ENCODE data around the gene WNT2B.
"Not testable (repeated sequence)": the region's sequence is repeated elsewhere in the genome, so short reads cannot be mapped to it uniquely, and the experiment has no call there.

Gene WNT2B

GRCh38 chr1:112508278-112509004 lies at the start of gene WNT2B:
TSS of gene WNT2B (plus strand) at chr1:112508965. CDS start at chr1:112509263, 298 bp downstream.
- peak; percentile 45 for DNase-seq (ENCODE audit: low read depth)

DNA sequence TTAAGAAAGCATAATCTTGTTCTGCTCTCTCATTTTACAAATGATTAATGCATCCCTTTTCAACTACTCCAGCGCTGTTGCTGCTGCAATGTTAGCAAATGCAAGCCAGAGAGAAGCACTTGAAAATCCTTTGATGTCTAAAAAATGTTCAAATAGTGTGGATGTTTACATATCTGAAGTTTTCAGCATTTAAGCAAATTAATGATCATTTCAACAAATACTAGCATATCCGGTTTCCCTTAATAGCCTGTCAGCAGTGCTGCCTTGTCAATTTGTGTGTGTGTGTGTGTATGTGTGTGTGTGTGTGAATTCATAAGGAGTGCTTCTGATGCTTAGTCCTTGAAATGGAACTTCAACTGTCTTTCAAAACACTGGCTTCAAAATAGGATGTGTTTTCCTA lies 48.1 kb upstream of the WNT2B start:
- no peak for DNase-seq (ENCODE audit: low read depth)

- no peak for DNase-seq (ENCODE audit: low read depth)
These were observed 47.4 kb upstream of the WNT2B start for GRCh38 chr1:112461200-112461871.

DNA sequence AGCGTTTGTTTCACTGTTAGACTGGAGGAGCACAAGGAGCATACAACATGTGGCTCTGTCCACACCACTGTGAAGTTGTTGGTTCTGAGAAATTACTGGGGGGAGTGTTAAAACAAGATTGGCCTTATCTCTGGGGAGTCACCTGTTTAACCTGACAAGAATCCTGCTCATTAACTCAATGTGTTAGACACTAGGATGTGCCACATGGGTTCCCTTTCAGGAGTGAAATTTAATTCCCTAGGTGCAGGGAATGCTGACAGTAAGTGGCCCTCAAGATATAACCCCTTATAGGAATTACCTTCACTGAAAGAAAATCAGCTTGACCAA lies 45.8 kb upstream of the WNT2B start:
- DNase-seq (ENCODE audit: low read depth): no peak

- no peak for DNase-seq (ENCODE audit: low read depth)
These were observed 44.3 kb upstream of the WNT2B start for GRCh38 chr1:112464501-112464900.

- no peak for DNase-seq (ENCODE audit: low read depth)
These were observed 43.6 kb upstream of the WNT2B start for GRCh38 chr1:112465122-112465521.

GRCh38 chr1:112466078-112466660 lies 42.6 kb upstream of the WNT2B start:
- peak; percentile 82 for DNase-seq (ENCODE audit: low read depth)

- not testable (repeated sequence) for DNase-seq (ENCODE audit: low read depth)
These were observed 38.4 kb upstream of the WNT2B start for GRCh38 chr1:112470324-112470723.

DNA sequence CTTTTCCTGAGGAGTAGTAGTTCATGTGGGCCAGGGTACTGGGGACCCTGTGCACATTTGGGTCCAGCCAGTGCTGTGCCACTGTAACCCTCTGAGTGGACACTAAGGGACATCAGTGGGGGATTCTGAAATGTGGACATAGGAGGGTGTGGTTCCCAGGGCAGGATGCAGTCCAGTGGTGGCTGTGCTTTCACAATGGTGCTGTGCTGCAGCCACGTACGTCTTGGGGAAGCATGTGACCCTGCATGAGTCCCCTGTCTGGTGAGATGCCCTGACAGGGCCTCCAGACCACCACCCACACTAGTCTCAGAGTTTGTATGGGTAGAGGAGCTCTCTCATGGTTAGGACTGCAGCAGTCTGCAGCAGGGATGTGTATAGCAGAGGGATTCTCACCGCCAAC lies 37.8 kb upstream of the WNT2B start:
- DNase-seq (ENCODE audit: low read depth): no peak

DNA sequence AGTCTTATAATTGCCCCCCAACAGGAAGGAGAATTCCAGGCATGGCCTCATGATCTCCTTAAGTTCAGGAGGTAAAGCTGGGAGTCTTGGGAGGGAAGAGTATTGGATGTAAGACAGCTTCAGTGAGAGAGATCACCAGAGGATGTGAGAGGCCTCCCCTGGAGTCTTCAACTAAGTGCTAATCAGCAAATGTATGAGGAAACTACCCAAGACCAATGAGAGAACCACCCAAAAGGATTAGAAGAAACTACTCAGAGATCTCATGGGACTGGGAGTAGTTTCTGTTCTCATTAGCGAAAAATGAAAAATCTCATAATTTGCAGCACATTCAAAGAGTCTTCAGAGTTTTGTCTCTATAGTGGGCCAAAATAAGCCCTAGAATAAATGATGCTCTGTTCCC lies 36.6 kb upstream of the WNT2B start:
- DNase-seq (ENCODE audit: low read depth): no peak

- DNase-seq (ENCODE audit: low read depth): no peak
These were observed 31.2 kb upstream of the WNT2B start for GRCh38 chr1:112477550-112477949.

GRCh38 chr1:112478314-112478713 lies 30.5 kb upstream of the WNT2B start:
- no peak for DNase-seq (ENCODE audit: low read depth)

DNA sequence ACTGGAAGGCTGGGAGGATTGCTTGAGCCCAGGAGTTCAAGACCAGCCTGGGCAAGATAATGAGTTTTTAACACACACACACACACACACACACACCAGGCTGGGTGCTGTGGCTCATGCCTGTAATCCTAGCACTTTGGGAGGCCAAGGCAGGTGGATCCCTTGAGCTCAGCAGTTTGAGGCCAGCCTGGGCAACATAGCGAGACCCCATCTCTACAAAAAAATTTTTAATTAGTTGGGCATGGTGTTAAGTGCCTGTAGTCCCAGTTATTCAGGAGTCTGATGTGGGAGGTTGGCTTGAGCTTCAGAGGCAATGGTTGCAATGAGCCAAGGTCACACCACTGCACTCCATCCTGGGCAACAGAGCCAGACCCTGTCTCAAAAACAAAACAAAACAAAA lies 22.7 kb upstream of the WNT2B start:
- not testable (repeated sequence) for DNase-seq (ENCODE audit: low read depth)

DNA sequence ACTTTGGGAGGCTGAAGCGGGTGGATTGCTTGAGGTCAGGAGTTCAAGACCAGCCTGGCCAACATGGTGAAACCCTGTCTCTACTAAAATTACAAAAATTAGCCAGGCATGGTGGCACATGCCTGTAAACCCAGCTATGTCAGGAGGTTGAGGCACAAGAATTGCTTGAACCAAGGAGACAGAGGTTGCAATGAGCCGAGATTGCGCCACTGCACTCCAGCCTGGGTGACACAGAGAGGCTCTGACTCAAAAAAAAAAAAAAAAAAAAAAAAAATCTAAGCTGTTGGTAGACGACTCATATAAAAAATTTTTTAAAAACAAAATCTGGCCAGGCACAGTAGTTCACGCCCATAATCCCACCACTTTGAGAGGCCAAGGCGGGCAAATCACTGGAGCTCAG lies 21.1 kb upstream of the WNT2B start:
- DNase-seq (ENCODE audit: low read depth): not testable (repeated sequence)

- DNase-seq (ENCODE audit: low read depth): no peak
These were observed 20.6 kb upstream of the WNT2B start for GRCh38 chr1:112488141-112488540.

GRCh38 chr1:112492076-112492475 lies 16.7 kb upstream of the WNT2B start:
- DNase-seq (ENCODE audit: low read depth): no peak

GRCh38 chr1:112493351-112493750 lies 15.4 kb upstream of the WNT2B start:
- DNase-seq (ENCODE audit: low read depth): no peak

GRCh38 chr1:112496290-112496689 lies 12.5 kb upstream of the WNT2B start:
- no peak for DNase-seq (ENCODE audit: low read depth)

DNA sequence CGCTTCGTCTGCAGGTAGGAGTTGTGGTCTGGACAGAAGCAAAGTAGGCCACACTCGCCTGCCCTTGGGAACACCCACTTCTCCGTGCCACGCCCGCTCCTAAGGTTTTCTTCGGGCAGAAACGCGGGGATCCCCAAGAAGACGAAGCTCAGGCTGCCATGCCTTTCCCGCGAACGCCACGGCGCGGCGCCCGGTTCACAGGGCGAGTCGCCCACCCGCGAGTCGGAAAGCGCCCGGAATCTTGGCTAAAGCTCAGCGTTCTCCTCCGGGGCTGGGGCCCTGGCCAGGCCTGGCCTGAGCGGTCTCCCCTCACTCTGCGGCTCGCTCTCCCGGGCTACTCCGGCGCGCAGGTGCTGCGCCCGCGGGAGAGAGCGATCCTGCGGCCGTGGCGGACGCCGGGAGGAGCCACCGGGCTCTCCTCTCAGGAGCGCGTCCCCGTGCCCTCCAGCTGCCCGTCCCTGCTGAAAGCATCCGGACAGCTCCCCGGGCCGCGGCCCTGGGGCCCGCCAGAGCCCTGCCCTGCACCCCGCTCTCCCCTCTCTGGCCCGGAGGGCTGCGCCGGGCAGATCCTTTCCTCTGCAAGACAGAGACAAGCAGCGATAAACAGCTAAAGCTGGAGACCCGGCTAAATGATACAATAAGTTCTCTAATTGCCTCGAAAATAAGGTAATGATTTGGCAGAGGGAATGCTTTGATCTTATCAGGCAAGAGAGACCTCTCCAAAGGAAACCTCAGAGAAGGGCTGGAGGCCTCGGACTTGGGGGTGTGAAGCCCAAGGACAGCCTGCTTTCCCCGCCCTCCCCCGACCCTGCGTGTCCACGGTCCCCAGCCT lies 6.7 kb upstream of the WNT2B start:
- peak; percentile 47 for DNase-seq (ENCODE audit: low read depth)

GRCh38 chr1:112502826-112503225 lies 5.9 kb upstream of the WNT2B start:
- DNase-seq (ENCODE audit: low read depth): no peak

GRCh38 chr1:112504001-112504660 lies 4.6 kb upstream of the WNT2B start:
- no peak for DNase-seq (ENCODE audit: low read depth)

All from activated T-cell treated with anti-CD3 and anti-CD28 coated beads for 48 hours (primary cell).